Liver (tissue), 3 donors: ENCODE data around the gene TUNAR.

ENCODE experiments used
- ATF3 ChIP-seq: IDR thresholded peaks from 2 replicates; pipeline ENCODE4 v1.6.1; 2016; ENCODE audit warnings: antibody characterized with exemption
- CTCF ChIP-seq: fragments of 150-350 bp; IDR thresholded peaks from 2 replicates; pipeline ENCODE4 v1.5.1; 2017; ENCODE audit warnings: improper control_type of control experiment, low read depth, low read length; ENCODE audit not compliant: missing input control
- EGR1 ChIP-seq, 2 donors: IDR thresholded peaks; 2 replicates each; pipeline ENCODE4 v1.6.1; 2016 to 2018; ENCODE audit warnings: antibody characterized with exemption in 2 of 2, low read depth in 2 of 2
- FOXA1 ChIP-seq: IDR thresholded peaks from 2 replicates; pipeline ENCODE4 v1.6.1; 2016; ENCODE audit warnings: antibody characterized with exemption
- GABPA ChIP-seq, 2 donors: IDR thresholded peaks in 1 of 2; conservative IDR thresholded peaks in 1 of 2; 2 replicates each; pipeline ENCODE4 v1.6.1; 2016; ENCODE audit warnings: antibody characterized with exemption in 2 of 2, mild to moderate bottlenecking in 1 of 2, moderate library complexity in 1 of 2
- JUND ChIP-seq, 2 donors: IDR thresholded peaks; 2 replicates each; pipeline ENCODE4 v1.6.1; 2016; ENCODE audit warnings: antibody characterized with exemption in 2 of 2
- MAX ChIP-seq: IDR thresholded peaks from 2 replicates; pipeline ENCODE4 v1.6.1; 2016; ENCODE audit warnings: antibody characterized with exemption
- RAD21 ChIP-seq, 2 donors: IDR thresholded peaks; 2 replicates each; pipeline ENCODE4 v1.6.1; 2016; ENCODE audit warnings: antibody characterized with exemption in 2 of 2, mild to moderate bottlenecking in 2 of 2
- REST ChIP-seq: IDR thresholded peaks from 2 replicates; pipeline ENCODE4 v1.6.1; 2016; ENCODE audit warnings: antibody characterized with exemption, mild to moderate bottlenecking
- TAF1 ChIP-seq: conservative IDR thresholded peaks from 2 replicates; pipeline ENCODE4 v1.6.1; 2016; ENCODE audit warnings: antibody characterized with exemption, mild to moderate bottlenecking
- YY1 ChIP-seq: IDR thresholded peaks from 2 replicates; pipeline ENCODE4 v1.6.1; 2016; ENCODE audit warnings: antibody characterized with exemption, mild to moderate bottlenecking
- donor health status: healthy.
- donor health status: healthy.

GRCh38 chr14:95948558-95948981, 71.9 kb downstream of the TUNAR start:
- TF ChIP-seq GABPA (IDR thresholded peaks at IDR 0.05 in 1 of 2, conservative IDR thresholded peaks at IDR 0.05 in 1 of 2) (no peak), CTCF (no peak), JUND (IDR thresholded peaks at IDR 0.05) (no peak), RAD21 (IDR thresholded peaks at IDR 0.05) (no peak), MAX (no peak), YY1 (no peak), REST (no peak), ATF3 (no peak), FOXA1 (no peak), TAF1 (no peak), EGR1 (IDR thresholded peaks at IDR 0.05; ENCODE audit: low read depth in 2 of 2) (no peak)
